ENCODE data around the gene CDC6.

The CDC6 gene, protein sequence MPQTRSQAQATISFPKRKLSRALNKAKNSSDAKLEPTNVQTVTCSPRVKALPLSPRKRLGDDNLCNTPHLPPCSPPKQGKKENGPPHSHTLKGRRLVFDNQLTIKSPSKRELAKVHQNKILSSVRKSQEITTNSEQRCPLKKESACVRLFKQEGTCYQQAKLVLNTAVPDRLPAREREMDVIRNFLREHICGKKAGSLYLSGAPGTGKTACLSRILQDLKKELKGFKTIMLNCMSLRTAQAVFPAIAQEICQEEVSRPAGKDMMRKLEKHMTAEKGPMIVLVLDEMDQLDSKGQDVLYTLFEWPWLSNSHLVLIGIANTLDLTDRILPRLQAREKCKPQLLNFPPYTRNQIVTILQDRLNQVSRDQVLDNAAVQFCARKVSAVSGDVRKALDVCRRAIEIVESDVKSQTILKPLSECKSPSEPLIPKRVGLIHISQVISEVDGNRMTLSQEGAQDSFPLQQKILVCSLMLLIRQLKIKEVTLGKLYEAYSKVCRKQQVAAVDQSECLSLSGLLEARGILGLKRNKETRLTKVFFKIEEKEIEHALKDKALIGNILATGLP

DNA sequence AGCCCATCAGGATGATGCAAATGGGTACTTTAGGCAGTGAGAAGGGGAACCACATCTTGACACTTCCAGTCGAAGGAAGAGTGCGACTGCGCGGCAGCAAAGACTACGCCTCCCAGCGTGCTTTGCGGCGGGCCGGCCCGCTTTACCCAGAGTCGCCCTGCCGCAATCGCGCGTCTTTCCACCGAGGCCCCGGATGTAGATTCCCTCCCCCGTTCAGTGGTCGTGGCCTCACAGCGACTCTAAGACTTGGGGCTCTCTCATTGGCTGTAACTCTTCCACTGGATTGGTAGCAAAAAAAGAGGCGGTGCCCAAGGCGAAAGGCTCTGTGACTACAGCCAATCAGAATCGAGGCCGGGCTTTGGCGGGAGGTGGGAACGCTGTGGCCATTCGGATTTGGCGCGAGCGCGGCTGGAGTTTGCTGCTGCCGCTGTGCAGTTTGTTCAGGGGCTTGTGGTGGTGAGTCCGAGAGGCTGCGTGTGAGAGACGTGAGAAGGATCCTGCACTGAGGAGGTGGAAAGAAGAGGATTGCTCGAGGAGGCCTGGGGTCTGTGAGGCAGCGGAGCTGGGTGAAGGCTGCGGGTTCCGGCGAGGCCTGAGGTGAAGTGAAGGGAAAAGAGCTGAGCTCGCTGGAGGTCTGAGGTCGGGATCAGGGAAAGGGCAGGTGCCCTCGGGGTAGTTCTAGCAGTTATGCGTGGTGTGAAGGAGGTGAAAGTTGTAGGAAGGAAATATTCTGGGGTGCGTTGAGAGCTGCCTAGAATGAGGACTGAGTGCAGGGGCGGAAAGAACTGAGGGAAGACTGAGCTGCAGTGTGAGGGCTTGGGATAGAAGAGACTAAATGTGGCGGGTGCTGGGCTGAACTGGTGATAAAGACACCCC is at the start of gene CDC6:
Gene CDC6 (plus strand): TSS at position 386 of the 876 bp plus-strand sequence. CDS start 1,542 bp downstream, outside the sequence.
- peak; percentile 90 to 98 for DNase-seq

DNA sequence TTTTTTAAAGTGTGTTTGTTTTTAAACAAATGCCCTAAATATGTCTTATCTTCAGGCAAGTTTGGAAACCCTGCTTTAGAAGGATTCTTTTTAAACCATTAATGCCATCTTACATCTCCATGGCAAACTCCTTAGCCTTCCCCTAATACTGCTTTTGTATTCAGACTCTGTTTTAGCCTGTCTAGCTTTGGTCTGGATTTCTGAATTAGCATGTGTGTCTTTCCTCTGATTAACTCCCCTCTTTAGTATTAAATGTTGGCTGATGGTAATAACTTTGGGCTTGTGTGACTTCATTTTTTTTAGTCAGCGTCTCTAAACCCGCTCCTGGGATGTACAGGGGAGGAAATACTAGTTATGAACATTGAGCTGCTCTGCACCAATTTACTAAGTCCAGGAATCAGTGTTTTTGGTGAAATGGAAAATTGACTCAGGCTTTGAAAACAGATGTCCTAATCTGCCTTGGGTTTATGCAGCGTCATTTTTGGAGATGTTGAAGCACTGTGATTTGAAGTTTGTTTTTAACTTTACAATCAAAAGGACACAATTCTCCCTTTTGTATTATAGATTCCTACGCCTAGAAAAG is 46.3 kb upstream of the CDC6 start:
- no peak for DNase-seq

DNA sequence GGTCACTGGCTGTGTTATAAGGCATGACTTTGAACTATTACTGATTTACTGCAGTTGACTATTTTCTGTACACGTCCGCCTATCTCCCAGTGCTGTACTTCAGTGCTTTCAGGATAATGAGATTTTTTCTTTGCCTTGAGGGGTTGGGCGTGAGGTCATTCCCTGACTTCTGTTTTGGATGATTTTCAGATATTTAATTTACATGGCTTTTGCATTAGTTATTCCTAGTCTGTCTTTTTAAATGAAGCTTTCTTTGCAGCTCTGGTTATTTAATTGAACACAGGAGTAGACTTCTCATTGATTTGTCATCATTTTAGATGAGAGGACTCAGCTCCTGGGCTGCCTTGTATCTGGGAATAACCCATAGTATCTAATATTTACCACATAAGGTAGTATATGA is 44.9 kb upstream of the CDC6 start:
- DNase-seq = no peak

DNA sequence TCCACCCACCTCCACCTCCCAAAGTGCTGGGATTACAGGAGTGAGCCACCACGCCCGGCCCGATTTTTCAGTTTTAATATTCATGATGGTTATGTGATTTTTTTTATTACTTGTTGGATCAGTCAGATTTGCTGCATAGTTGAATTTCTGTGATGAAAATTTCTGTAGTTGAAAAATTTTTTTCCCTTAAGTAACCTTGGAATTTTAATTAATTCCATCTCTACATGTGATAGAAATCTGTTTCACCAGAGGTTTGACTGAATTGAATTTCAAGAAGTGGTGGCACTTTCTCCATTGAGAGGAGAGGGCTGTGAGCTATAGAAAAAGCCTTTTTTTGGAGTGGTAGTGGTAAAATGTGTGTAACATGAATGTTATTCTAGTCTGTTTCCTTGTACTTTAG is 43.9 kb upstream of the CDC6 start:
- no peak for DNase-seq

DNA sequence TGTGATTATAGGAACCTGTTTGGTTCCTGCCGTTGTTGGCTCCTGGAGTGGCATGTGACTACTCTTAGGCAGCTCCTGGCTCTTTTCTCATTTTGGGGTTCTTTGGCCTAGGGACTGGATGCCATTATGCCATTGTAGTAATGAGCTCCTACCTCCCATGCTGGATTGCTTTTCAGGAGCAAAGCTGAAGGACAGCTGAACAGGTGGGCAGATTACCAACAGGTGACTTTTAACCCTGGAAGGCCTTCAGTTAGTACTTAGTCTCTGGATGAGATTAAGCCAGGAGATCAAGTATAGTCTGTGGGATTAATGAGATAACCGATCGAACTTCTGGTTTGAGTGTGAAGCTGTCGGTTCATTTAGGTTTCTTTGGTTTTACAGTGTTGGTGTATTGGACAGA is 43.4 kb upstream of the CDC6 start:
- no peak for DNase-seq

DNA sequence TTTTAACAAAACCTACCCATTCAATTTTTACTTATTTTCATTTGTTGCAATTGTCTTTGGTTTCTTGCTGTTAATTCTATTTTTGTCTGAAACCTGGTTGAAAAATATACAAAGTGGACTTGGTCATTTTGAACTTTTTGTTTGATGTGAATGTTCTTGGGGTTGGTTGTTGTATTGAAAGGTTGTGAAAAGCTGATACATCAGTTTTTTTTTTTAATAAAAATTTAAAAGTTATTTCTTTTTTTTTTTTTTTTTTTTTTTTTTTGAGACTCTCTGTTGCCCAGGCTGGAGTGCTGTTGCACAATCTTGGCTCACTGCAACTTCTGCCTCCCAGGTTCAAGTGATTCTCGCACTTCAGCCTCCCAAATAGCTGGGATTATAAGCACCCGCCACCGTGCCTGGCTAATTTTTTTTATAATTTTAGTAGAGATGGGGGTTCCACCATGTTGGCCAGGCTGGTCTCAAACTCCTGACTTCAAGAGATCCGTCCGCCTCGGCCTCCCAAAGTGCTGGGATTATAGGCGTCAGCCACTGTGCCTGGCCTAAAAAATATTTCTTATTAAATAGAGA is 39.7 kb upstream of the CDC6 start:
- DNase-seq = no peak

DNA sequence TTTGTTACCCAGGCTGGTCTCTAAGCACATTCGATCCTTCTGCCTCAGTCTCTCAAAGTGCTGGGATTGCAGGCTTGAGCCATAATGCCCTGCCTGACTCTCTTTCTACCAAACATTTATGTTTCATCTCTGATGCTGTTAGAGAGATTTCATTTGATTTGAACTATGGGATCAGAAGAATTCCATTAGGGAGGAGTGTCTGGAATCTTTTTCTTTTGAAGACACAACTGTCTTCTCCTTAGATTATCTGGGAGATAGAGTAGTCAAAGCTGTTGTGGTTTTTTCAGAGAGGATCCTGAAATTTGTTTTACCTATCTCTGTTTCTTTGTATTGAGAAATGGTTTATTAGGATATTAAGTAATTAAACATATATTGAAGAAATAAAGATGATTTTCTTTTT is 39.2 kb upstream of the CDC6 start:
- no peak for DNase-seq

DNA sequence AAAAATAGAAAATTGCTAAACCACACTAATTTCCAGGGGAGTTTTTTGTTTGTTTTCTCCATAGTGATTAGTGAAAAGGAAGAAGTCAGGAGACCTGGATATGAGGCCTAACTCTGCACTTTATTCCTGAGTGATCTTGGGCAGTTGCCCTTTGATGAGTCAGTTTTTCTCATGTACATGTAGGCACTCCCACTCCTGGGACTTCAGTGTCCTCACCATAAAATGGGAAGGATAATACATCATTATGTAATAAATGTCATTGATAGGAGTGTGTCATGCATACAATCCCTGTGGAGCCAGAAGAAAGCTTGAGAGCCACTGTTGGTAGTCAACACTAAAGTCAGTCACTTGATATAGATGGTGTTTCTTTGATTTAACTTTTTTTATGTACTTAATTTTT is 36.1 kb upstream of the CDC6 start:
- DNase-seq = no peak

DNA sequence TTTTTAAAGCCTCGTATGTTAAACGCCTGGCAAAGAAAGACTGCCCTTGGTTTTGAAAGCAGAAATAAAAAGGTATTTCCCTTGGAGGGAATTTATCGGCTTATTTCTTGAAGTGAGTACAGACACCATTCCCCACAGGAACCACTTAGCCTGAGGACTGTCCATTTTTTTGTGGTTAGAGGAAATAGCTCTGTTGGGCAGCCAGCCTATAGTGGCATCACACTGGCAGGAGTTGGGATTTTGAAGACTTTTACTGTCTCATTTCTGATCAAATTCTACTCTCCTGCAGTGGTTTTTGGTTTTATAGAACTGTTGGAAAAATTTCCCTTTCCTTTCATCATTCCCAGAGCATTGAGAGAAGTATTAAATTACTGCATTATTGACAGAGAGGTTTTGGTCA is 34.1 kb upstream of the CDC6 start:
- DNase-seq = no peak

DNA sequence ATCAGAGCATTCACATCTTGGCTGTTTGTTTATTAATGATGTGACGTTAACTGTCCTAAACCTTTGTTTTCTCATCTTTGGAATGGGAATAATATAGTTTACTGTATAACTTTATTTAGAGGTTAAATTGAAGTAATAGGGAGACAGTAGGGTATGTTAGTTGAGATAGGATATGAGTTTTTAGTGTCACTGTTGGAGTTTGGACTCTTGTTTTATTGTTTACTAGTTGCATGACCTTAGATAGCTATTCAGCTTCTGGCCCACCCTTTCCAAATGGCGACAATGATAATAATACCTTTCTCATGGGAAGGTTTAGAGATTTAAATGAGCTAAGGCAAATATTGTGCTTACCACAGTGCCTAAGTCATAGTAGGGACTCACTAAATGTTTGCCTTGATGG is 28.2 kb upstream of the CDC6 start:
- no peak for DNase-seq

DNA sequence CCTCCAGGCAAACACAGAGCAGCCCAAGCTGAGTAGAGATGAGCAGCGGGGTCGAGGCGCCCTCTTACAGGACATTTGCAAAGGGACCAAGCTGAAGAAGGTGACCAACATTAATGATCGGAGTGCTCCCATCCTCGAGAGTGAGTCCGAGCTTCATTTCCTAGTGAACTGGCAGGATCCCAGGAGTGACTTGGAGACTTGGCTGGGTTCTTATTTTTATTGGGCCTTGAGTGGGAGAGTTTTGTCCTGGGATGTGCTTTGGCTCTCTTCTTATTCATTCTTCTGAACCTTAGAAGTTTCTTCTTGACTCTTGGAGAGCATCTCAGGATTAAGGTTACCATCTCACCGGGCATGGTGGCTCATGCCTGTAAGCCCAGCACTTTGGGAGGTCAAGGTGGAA is 27.2 kb upstream of the CDC6 start:
- no peak for DNase-seq

DNA sequence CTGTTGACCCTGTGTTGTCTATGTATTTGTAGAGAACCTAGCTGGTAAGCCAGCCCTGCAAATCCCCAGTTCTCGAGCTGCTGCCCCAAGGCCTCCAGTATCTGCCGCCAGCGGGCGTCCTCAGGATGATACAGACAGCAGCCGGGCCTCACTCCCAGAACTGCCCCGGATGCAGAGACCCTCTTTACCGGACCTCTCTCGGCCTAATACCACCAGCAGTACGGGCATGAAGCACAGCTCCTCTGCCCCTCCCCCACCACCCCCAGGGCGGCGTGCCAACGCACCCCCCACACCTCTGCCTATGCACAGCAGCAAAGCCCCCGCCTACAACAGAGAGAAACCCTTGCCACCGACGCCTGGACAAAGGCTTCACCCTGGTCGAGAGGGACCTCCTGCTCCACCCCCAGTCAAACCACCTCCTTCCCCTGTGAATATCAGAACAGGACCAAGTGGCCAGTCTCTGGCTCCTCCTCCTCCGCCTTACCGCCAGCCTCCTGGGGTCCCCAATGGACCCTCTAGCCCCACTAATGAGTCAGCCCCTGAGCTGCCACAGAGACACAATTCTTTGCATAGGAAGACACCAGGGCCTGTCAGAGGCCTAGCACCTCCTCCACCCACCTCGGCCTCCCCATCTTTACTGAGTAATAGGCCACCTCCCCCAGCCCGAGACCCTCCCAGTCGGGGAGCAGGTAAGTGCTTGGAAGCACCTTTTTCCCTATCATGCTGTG is 23.1 kb upstream of the CDC6 start:
- DNase-seq = no peak

DNA sequence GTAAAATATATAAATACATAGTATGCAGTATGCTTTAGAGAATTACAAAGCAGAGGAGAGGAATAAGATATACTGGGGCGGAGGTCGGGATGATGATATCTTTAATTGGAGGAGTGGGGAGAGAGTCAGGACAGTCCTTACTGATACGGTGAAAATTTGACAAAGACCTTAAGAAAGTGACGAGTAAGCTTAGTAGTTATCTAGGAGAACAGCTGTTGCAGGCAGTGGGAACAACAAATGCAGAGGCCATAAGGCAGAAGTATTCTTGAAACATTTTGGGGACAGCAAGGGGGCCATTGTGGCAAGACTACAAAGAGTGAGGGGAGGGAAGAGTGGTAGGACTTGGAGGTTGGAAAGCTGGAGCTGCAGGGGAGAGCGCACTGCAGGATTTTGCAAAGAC is 22.3 kb upstream of the CDC6 start:
- DNase-seq = no peak

DNA sequence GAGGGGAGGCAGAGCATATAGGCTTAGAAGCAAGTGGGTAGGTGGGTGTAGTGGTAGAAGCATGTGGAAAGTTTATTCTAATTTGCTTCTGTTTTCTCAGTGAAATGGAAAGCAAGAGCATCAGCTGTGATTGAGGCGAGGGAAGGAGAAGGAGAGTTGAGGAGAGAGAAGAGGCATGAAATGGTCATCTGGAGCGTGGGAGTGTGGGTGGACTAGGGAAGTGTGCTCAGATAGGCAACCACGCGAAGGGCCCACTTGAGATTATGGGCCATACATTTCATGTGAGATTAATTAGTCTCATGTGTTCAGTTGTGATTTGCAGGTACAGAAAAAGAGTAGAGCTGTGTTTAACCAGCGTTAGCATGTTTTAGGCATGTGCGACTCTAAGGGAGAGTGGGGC is 20.8 kb upstream of the CDC6 start:
- no peak for DNase-seq

DNA sequence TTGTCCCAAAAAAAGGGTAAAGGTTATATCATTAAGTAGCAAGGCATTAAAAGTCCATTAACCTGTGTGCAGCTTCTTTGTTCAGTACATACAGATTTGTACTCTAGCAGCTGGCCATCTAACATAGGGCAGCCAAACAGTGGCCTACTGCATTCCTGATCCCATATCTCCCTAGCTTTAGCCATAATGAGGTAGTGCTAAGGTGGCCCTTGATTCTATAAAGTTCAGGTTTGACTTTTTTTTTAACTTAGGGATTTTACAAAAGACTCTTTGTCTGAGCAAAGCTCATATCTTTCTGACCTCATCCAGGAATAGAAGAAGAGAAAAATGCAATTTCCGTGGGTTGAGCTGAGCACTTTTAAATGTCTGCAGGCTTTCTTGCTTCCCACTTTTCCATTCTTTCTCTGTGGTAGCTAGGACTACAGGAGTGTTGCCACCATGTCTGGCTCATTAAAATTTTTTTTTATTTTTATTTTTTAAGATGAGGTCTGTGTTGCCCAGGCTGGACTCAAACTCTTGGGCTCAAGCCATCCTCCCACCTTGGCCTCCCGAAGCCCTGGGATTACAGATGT is 19.5 kb upstream of the CDC6 start:
- no peak for DNase-seq

DNA sequence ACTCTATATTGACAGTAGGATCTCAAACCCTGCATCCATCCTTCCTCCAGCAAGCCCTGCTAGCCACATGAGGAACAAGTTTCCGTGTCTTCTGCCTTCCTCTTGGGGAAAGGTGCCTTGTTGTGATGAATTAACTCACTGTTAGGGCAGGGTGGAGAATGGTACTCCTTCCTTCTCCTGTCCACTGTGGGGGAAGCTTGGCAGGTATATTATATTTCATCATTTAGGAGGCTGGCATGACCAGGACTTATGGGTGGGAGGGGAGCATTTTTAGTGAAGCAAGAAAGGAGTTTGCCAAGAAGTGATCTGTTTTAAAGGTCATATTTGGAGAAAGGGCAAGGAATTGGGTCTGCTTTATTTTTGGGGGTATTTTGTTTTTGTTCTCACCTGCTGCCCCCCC is 9.3 kb upstream of the CDC6 start:
- no peak for DNase-seq

DNA sequence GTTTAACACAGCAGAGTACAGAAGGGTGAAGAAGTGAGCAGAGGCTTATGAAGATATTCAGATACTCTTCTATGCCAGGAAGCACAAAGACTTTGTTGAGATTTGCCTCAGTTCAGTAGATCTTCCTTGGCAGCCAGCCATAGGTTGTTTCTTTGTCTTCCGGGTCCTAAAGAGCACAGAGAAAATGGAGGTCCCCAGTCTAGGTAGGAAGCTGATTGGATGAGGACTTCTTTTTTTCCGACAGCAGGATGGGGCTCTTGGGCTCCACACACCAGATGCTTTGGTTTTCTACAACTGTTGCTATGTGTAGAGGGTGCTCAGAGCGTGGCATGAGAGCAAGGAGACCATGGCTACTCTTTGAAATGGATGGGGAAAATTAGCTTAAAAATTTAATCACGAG is 8.3 kb upstream of the CDC6 start:
- DNase-seq = no peak

DNA sequence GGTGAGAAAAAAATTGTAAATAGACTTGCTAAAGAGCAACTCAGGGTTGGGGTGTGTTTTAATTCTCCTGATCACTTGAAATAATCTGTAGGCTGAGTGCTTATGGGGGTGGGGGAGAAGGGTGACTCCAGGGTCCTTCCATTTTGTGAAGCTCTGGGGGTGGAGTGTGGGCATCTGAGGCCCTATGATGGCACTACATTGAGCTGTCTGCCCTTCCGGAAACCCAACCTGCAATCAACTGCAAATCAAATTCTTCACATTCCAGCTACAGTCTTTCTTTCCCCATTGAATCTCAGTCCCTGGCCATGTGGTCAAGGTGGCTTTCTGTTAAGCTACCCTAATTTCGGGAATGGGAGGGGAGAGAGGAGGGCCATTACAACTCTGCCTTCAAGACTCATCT is 6.0 kb upstream of the CDC6 start:
- DNase-seq = no peak

DNA sequence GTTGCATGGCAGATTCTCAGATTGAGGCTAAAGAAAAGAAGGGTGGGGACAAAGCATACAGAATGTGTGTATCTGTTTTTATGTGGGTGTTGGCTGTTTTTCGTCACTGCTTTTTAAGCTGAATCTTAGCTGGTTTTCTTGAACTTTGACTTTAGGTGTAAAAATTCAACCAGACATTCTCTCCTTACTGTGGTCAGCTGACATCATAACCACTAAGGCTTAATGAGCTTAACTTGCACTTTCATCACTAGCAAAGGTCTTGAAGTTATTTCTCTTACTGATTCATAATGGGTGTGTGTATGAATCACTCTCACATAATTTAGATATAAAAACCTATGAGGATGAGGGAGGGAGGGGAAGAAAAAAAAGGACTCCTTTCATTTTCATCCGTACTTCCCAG is 4.0 kb upstream of the CDC6 start:
- DNase-seq = no peak

DNA sequence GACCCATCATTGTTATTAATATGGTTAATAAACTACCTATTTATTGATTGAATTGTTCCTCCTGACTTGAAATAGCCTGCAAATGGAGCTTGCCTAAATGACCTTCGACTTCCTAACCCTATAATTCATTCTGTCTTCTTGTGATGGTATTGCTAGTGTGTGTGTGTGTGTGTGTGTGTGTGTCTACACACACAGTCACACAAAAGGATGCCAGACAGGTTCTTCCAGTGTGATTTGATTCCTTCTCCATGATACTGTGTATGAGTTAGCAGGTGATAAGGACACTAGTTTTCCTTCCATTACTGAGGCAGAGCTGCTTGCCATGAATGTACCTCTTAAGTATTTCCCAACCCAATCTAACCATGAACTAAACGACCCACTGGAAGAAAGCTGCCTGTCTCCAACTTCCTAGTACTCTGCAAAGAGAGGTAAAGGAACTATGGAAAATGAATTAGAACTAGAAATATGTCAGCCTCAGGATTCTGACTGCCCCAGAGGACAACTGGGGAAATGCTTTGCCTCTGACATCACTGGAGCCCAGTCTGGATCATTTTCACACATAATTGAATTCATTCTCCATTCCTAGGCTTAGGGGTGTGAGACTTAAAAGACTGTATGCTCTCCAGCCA is 3.5 kb upstream of the CDC6 start:
- DNase-seq = no peak

DNA sequence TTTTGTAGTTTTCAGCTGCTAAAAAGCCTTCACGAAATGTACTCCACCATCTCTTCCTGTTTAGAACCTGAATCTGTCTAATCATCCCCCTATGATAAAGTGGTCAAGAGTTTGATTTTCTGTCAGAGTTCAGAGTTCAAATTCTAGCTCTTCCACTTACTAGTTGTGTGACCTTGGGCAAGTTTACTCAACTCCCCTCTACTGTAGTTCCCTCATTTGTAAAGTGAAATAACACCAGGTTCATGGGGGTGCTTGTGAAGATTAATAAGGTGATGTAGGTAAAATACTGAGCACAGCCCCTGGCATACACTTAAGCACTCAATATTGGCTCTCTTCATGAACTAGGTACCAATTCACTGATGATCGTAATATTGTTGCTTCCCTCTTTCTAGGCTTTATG is 1.2 kb upstream of the CDC6 start:
- no peak for DNase-seq

DNA sequence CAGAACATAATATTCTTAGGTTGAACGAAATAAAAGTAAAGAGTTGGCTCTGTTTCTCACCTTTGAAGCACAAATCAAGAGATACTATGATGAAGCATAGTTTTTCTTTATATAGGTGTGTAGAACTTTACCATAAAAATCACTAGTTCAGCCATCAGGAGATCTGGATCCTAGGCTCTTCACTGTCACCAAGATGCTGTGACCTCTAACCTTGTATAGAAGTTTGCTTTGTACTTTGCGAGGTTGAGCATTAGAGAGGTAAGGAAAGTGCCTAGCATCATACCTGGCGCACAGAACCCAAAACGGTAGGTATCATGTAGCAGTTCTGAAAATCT is 553 bp upstream of the CDC6 start:
- no peak for DNase-seq

All from bone marrow (tissue), 2 donors.